ENCODE data around the gene CNGA1.

The CNGA1 gene

DNA sequence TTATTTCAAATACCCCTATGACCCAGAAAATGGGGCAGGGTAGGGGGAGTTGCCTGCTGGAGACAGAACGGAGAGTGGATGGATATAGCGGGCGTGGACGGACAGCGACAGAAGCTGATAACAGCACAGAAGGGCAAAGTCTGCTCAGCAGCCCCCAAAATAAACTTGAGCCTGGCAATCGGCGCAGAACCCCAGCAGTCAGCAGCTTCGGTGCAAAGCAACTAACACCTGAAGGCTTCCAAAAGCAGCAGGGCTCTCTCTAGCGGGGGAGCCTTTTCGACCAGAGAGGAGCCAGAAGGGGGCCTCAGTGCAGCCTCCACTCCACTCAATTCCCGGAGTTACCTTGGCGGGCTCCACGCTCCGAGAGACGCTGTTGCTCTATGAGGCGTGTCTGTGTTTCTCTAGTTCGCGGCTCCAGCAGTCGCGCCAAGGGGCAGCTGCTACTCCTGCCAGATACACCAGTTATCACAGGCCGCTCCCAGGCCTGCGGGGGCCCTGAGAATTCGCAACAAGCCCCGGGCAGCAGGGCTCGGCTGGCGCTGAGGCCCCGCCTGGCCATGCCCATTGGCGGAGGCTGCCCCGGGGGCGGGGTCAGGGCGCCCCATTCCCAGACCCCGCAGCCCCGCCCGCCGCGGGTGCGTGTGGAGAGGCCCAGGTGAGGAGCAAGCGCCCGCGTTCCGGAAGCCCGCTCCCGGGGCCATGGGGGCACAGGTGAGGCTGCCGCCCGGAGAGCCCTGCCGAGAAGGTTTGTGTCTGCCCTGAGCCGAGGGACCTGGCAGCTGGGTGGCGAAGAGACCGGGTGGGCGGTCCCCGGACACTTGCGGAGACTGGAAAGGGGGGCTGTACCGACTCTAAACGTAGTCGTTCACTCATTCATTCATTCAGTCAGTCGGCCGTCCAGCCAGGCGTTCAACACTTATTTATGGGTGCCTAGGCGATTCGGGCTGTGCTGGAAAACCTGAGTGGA is at the start of gene CNGA1, which contains the start of gene NIPAL1:
TSS of gene CNGA1 (minus strand) at position 541 of the 967 bp plus-strand sequence. CDS start 63,992 bp downstream, outside the sequence.
TSS of gene NIPAL1 (plus strand) at position 632 of the 967 bp plus-strand sequence. CDS start at position 700, 68 bp downstream.
- Histone ChIP-seq H3K9ac (ENCODE audit: low read length) (peak within 1 kb of the TSS; percentile 86), H3K27ac (ENCODE audit: low read depth, low read length) (peak within 1 kb of the TSS; percentile 40; the same call in 1 of the 2 replicates)

DNA sequence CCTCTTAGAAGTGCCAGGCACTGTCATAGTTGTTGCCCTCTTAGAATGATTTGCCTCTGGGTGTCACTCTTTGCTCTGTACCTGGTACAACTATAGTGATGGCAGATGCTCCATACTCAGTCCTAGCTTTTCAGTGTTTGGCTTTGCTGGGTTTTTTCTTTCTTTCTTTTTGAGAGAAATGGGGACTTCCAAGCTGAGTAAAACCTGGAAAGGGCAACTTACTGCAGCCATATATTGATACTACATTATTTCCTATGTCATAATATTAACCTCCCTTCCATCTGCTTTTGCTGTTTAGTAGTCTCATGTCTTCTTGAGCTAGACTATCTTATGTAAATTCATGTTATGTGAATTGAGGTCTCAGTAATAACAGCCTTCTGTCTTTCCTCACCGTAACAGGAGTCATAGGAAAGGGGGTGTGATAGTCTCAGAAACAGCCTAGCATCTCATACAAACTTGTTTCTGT is 49.1 kb upstream of the CNGA1 start:
- no peak overlapping the region for H3K9ac ChIP-seq (ENCODE audit: low read length)
- H3K4me1 ChIP-seq (ENCODE audit: control insufficient read depth, insufficient read depth, low read length) = no peaks in the 10 kb centered on the region
- H3K27ac ChIP-seq (ENCODE audit: low read depth, low read length) = no peak overlapping the region
- no peaks in the 10 kb centered on the region for H3K27me3 ChIP-seq (ENCODE audit: control insufficient read depth, insufficient read depth, low read length)
- H3K36me3 ChIP-seq (ENCODE audit: control insufficient read depth, insufficient read depth, low read length) = no peaks in the 10 kb centered on the region
- H3K4me3 ChIP-seq (ENCODE audit: low read depth, low read length) = no peak overlapping the region
- H3K9me3 ChIP-seq (ENCODE audit: control insufficient read depth, insufficient read depth, low read depth, low read length) = no peaks in the 10 kb centered on the region

More for the DNA sequence above, at the start of gene CNGA1, which contains the start of gene NIPAL1:
- Histone ChIP-seq H3K27me3 (ENCODE audit: control insufficient read depth, insufficient read depth, low read length) (peaks cover 17% of the 10 kb centered on the region), H3K9me3 (ENCODE audit: control insufficient read depth, insufficient read depth, low read depth, low read length) (no peaks in the 10 kb centered on the region), H3K36me3 (ENCODE audit: control insufficient read depth, insufficient read depth, low read length) (no peaks in the 10 kb centered on the region), H3K4me1 (ENCODE audit: control insufficient read depth, insufficient read depth, low read length) (peaks cover 15% of the 10 kb centered on the region; the same call in 1 of the 2 replicates), H3K4me3 (ENCODE audit: low read depth, low read length) (peak within 1 kb of the TSS; percentile 98)

DNA sequence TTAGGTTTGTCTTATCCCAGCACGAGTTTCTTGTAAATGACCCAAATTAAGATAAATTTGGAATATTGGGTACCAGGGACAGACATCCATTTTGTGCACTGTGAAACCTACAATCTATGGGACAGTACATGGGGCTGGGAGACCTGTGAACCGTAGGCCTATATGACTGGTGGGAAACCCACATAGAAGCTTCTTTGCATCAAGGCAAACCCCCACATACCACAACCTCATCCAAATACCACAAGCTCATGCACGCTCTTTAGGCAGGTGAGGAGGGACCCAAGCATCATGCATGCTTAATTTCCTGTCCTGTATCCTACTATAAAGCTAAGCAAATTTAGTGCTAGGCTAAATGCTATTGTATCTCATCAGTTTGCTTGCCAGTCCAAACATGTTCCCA is 47.9 kb upstream of the CNGA1 start:
- H3K27me3 ChIP-seq (ENCODE audit: control insufficient read depth, insufficient read depth, low read length) = no peaks in the 10 kb centered on the region
- no peaks in the 10 kb centered on the region for H3K9me3 ChIP-seq (ENCODE audit: control insufficient read depth, insufficient read depth, low read depth, low read length)
- no peak overlapping the region for H3K9ac ChIP-seq (ENCODE audit: low read length)
- no peak overlapping the region for H3K4me3 ChIP-seq (ENCODE audit: low read depth, low read length)
- H3K36me3 ChIP-seq (ENCODE audit: control insufficient read depth, insufficient read depth, low read length) = no peaks in the 10 kb centered on the region
- H3K4me1 ChIP-seq (ENCODE audit: control insufficient read depth, insufficient read depth, low read length) = no peaks in the 10 kb centered on the region
- H3K27ac ChIP-seq (ENCODE audit: low read depth, low read length) = no peak overlapping the region

DNA sequence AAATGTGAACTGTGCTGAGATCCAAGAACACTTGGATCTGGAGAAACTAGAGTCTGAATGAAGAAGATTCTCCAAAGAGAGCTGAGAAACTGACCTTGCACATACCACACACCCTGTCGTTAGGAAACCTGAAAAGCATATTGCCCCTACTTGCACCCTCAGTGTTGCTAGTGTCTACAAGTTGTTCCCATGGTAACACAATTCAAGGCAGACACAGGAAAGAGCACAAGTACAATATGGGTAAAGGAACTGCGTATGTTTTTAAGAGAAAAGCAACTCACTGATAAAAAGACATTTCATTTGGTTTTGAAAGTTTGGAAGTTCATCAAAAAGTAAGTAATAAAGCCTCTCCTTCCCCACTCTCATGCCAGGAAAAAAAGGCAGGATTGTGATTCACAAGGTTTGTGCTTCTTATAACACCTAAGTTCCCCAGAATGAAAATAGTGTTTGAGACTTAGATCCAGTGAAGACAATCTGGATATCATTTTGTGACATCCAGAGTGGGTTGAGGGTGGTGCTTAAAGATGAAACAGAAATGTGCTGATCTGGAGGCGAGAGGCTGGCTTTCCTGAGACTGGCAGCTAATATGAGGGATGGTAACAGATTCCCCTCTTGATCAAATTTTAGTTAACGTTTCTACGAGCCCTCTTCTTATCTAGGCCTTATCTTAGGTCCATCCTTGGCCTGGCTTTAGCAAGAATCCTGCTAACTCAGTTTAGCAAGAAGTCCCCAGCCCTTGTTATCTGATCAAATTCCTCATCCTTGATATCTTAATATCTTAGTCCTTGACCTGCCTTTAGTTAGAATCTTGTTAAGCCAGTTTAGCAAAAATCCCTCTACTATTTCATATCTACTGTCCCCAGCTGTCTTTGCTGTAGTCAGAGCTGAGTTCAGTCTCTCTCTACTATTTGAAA is 42.4 kb upstream of the CNGA1 start:
- Histone ChIP-seq H3K27ac (ENCODE audit: low read depth, low read length) (no peak overlapping the region), H3K9ac (ENCODE audit: low read length) (no peak overlapping the region), H3K9me3 (ENCODE audit: control insufficient read depth, insufficient read depth, low read depth, low read length) (0 out of 2 replicates have a peak, but pooled peaks cover 3% of the 10 kb centered on the region), H3K4me1 (ENCODE audit: control insufficient read depth, insufficient read depth, low read length) (no peaks in the 10 kb centered on the region), H3K27me3 (ENCODE audit: control insufficient read depth, insufficient read depth, low read length) (no peaks in the 10 kb centered on the region), H3K4me3 (ENCODE audit: low read depth, low read length) (no peak overlapping the region), H3K36me3 (ENCODE audit: control insufficient read depth, insufficient read depth, low read length) (no peaks in the 10 kb centered on the region)

DNA sequence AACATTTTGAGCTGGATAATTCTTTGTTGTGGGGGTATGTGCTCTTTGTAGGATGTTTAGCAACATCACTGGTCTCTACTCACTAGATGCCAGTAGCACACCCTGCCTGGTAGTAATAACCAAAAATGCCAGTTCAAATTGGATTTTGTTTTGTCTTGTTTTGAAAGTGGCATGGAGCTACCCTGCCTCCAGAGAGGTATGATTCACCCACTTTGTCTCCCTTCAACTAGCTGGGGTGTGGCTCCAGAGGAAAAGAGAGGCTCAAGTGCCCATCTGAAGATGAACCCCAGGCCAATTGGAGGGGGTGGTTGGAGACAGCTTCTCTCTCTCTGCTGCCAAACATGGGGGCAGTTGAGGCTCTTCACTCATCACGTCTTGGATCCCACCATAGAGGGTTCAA is 34.6 kb upstream of the CNGA1 start:
- no peaks in the 10 kb centered on the region for H3K36me3 ChIP-seq (ENCODE audit: control insufficient read depth, insufficient read depth, low read length)
- no peaks in the 10 kb centered on the region for H3K9me3 ChIP-seq (ENCODE audit: control insufficient read depth, insufficient read depth, low read depth, low read length)
- H3K4me3 ChIP-seq (ENCODE audit: low read depth, low read length) = no peak overlapping the region
- H3K27ac ChIP-seq (ENCODE audit: low read depth, low read length) = no peak overlapping the region
- H3K9ac ChIP-seq (ENCODE audit: low read length) = no peak overlapping the region
- H3K27me3 ChIP-seq (ENCODE audit: control insufficient read depth, insufficient read depth, low read length) = no peaks in the 10 kb centered on the region
- H3K4me1 ChIP-seq (ENCODE audit: control insufficient read depth, insufficient read depth, low read length) = no peaks in the 10 kb centered on the region; the same call in 1 of the 2 replicates

DNA sequence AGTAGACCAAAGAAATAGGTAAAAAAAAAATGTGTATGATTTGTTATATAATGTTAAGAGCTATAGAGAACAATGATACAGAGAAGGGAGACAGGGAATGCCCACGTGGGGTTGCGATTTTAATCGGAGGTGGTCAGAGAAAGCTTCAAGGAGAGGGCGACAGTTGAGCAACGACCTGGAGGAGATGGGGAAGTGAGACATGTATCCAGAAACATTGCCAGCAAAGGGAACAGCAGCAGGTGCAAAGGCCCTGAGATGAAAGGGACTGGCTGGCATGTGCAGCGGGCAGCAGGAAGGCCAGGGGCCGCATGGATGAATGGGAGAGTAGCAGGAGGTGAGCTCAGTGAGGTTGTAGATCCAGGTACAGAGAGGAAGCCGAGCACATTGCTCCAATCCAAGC is 33.0 kb upstream of the CNGA1 start:
- Histone ChIP-seq H3K9ac (ENCODE audit: low read length) (no peak overlapping the region), H3K27ac (ENCODE audit: low read depth, low read length) (no peak overlapping the region), H3K36me3 (ENCODE audit: control insufficient read depth, insufficient read depth, low read length) (no peaks in the 10 kb centered on the region), H3K27me3 (ENCODE audit: control insufficient read depth, insufficient read depth, low read length) (no peaks in the 10 kb centered on the region), H3K4me1 (ENCODE audit: control insufficient read depth, insufficient read depth, low read length) (no peaks in the 10 kb centered on the region; the same call in 1 of the 2 replicates), H3K4me3 (ENCODE audit: low read depth, low read length) (no peak overlapping the region), H3K9me3 (ENCODE audit: control insufficient read depth, insufficient read depth, low read depth, low read length) (no peaks in the 10 kb centered on the region)

DNA sequence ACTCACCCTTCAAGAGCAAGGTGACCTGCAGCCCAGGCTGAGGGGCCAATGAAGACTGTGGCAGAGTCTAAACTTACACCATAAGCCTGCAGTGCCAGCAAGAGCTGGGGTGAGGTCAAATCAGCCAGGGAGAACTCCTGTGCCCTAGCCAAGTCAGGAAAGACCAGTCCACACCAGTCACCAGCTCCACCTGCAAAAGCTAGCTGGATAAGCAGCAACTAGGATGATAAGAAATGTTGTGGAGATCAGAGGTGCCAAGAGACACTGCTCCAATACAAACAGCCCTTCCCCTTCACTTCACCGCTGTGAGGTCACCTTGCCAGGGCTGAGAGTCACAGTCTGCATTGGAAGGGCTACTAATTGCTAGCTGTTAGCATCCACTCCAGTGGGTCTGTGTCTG is 31.4 kb upstream of the CNGA1 start:
- Histone ChIP-seq H3K9ac (ENCODE audit: low read length) (no peak overlapping the region), H3K27ac (ENCODE audit: low read depth, low read length) (no peak overlapping the region), H3K4me1 (ENCODE audit: control insufficient read depth, insufficient read depth, low read length) (no peaks in the 10 kb centered on the region; the same call in 1 of the 2 replicates), H3K4me3 (ENCODE audit: low read depth, low read length) (no peak overlapping the region), H3K9me3 (ENCODE audit: control insufficient read depth, insufficient read depth, low read depth, low read length) (no peaks in the 10 kb centered on the region), H3K36me3 (ENCODE audit: control insufficient read depth, insufficient read depth, low read length) (no peaks in the 10 kb centered on the region), H3K27me3 (ENCODE audit: control insufficient read depth, insufficient read depth, low read length) (no peaks in the 10 kb centered on the region)

DNA sequence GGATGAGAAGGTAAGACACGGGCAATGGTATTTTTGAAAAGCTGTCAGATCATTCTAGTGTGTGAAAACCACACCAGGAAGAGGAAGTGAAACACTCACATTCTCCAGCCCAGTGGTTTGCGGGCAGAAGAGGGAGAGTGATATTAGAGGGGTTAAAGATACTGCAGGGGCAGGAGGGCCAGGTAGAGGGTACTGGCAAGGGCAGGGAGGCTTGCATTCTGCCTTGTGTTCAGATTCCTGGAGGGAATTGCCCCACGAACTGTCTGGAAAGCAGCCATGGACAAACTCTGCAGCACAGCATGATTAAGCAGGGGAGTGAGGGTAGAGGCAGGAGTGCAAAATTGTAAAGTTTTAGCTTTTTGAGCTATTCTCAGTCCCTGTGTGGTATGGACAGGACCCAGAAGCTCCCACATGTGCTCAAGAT is 31.0 kb upstream of the CNGA1 start:
- Histone ChIP-seq H3K4me3 (ENCODE audit: low read depth, low read length) (no peak overlapping the region), H3K36me3 (ENCODE audit: control insufficient read depth, insufficient read depth, low read length) (no peaks in the 10 kb centered on the region), H3K9ac (ENCODE audit: low read length) (no peak overlapping the region), H3K27me3 (ENCODE audit: control insufficient read depth, insufficient read depth, low read length) (no peaks in the 10 kb centered on the region), H3K9me3 (ENCODE audit: control insufficient read depth, insufficient read depth, low read depth, low read length) (no peaks in the 10 kb centered on the region), H3K27ac (ENCODE audit: low read depth, low read length) (no peak overlapping the region), H3K4me1 (ENCODE audit: control insufficient read depth, insufficient read depth, low read length) (no peaks in the 10 kb centered on the region; the same call in 1 of the 2 replicates)

DNA sequence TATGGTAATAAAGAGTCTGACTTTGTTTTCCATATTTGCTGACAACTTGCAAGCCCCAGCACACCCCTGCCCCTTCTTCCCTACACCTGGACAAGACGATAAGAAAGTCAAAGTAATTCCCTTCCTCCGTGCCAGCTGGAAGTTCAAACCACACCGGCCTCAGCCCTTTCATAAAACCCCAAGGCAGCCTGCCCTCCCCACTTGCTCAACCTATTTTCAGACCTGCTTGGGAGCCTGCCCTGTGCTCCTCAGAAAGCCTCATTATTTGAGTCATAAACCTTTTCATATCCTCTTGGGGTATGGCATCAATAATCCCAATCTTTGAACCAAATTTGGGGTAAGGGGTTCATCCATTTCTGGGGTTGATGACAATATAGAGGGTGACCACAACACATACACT is 29.6 kb upstream of the CNGA1 start:
- Histone ChIP-seq H3K9ac (ENCODE audit: low read length) (no peak overlapping the region), H3K4me3 (ENCODE audit: low read depth, low read length) (no peak overlapping the region), H3K36me3 (ENCODE audit: control insufficient read depth, insufficient read depth, low read length) (no peaks in the 10 kb centered on the region), H3K4me1 (ENCODE audit: control insufficient read depth, insufficient read depth, low read length) (peaks cover 2% of the 10 kb centered on the region), H3K27me3 (ENCODE audit: control insufficient read depth, insufficient read depth, low read length) (no peaks in the 10 kb centered on the region), H3K9me3 (ENCODE audit: control insufficient read depth, insufficient read depth, low read depth, low read length) (no peaks in the 10 kb centered on the region), H3K27ac (ENCODE audit: low read depth, low read length) (no peak overlapping the region)

DNA sequence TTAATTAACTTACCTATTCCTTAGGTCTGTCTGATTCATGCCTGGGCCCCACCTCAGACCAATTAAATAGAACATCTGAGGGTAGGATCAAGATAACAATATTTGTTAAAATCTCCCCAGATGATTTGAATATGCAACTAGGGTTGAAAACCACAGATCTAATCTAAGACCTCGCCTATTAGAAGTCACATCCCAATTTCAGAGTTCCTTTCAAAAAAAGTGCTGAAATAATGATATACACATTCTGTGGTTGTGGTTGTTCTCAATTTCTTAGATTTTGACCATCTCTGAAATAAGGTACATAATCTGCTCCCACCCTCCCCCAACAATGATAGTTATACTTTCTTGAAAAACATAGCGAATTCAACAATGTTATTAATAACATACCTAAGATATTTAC is 27.8 kb upstream of the CNGA1 start:
- H3K27me3 ChIP-seq (ENCODE audit: control insufficient read depth, insufficient read depth, low read length) = no peaks in the 10 kb centered on the region
- no peak overlapping the region for H3K27ac ChIP-seq (ENCODE audit: low read depth, low read length)

More for the DNA sequence above, 27.8 kb upstream of the CNGA1 start:
- no peak overlapping the region for H3K4me3 ChIP-seq (ENCODE audit: low read depth, low read length)
- peaks cover 2% of the 10 kb centered on the region for H3K4me1 ChIP-seq (ENCODE audit: control insufficient read depth, insufficient read depth, low read length)
- no peak overlapping the region for H3K9ac ChIP-seq (ENCODE audit: low read length)
- no peaks in the 10 kb centered on the region for H3K36me3 ChIP-seq (ENCODE audit: control insufficient read depth, insufficient read depth, low read length)
- no peaks in the 10 kb centered on the region for H3K9me3 ChIP-seq (ENCODE audit: control insufficient read depth, insufficient read depth, low read depth, low read length)
